ENCODE data around the gene ARHGEF16.

Gene ARHGEF16

GRCh38 chr1:3457910-3458883 lies 3.7 kb downstream of the ARHGEF16 start:
- DNase-seq: no peak

- DNase-seq: no peak
These were observed 4.8 kb downstream of the ARHGEF16 start for GRCh38 chr1:3459051-3459908.

GRCh38 chr1:3459940-3460671 lies 5.6 kb downstream of the ARHGEF16 start:
- DNase-seq: no peak

- DNase-seq: no peak
These were observed 6.2 kb downstream of the ARHGEF16 start for GRCh38 chr1:3460672-3461131.

GRCh38 chr1:3461238-3461933 lies 6.9 kb downstream of the ARHGEF16 start:
- no peak for DNase-seq

- no peak for DNase-seq
These were observed 7.4 kb downstream of the ARHGEF16 start for GRCh38 chr1:3461934-3462275.

GRCh38 chr1:3462356-3463012 lies 8.0 kb downstream of the ARHGEF16 start:
- DNase-seq: no peak

GRCh38 chr1:3463013-3463385 lies 8.5 kb downstream of the ARHGEF16 start:
- DNase-seq: no peak

- DNase-seq: no peak
These were observed 9.0 kb downstream of the ARHGEF16 start for GRCh38 chr1:3463408-3463863.

GRCh38 chr1:3463891-3464648 lies 9.6 kb downstream of the ARHGEF16 start:
- DNase-seq: no peak

GRCh38 chr1:3464649-3465025 lies 10.2 kb downstream of the ARHGEF16 start:
- DNase-seq: no peak

GRCh38 chr1:3465091-3465934 lies 10.8 kb downstream of the ARHGEF16 start:
- no peak for DNase-seq

GRCh38 chr1:3465935-3466321 lies 11.5 kb downstream of the ARHGEF16 start:
- no peak for DNase-seq

GRCh38 chr1:3466366-3467075 lies 12.1 kb downstream of the ARHGEF16 start:
- DNase-seq: no peak

GRCh38 chr1:3467096-3468036 lies 12.9 kb downstream of the ARHGEF16 start:
- DNase-seq: no peak

GRCh38 chr1:3468236-3469103 lies 14.0 kb downstream of the ARHGEF16 start:
- no peak for DNase-seq

All from CD4-positive, alpha-beta T cell treated with Interleukin-4 for 1 hour (primary cell).